Activated CD4-positive, alpha-beta T cell treated with anti-CD3 and anti-CD28 coated beads, Interleukin-2, amount 50 U/mL, for 4 hours (primary cell): Measurements from ENCODE around the gene GPRC6A.
"Not testable (repeated sequence)": the region's sequence is repeated elsewhere in the genome, so short reads cannot be mapped to it uniquely, and the experiment has no call there.

Source experiments
- DNase-seq, 2 experiments: peaks; one replicate each; pipeline ENCODE4 v3.0.0-alpha.2; 2020

The GPRC6A gene, protein sequence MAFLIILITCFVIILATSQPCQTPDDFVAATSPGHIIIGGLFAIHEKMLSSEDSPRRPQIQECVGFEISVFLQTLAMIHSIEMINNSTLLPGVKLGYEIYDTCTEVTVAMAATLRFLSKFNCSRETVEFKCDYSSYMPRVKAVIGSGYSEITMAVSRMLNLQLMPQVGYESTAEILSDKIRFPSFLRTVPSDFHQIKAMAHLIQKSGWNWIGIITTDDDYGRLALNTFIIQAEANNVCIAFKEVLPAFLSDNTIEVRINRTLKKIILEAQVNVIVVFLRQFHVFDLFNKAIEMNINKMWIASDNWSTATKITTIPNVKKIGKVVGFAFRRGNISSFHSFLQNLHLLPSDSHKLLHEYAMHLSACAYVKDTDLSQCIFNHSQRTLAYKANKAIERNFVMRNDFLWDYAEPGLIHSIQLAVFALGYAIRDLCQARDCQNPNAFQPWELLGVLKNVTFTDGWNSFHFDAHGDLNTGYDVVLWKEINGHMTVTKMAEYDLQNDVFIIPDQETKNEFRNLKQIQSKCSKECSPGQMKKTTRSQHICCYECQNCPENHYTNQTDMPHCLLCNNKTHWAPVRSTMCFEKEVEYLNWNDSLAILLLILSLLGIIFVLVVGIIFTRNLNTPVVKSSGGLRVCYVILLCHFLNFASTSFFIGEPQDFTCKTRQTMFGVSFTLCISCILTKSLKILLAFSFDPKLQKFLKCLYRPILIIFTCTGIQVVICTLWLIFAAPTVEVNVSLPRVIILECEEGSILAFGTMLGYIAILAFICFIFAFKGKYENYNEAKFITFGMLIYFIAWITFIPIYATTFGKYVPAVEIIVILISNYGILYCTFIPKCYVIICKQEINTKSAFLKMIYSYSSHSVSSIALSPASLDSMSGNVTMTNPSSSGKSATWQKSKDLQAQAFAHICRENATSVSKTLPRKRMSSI

DNA sequence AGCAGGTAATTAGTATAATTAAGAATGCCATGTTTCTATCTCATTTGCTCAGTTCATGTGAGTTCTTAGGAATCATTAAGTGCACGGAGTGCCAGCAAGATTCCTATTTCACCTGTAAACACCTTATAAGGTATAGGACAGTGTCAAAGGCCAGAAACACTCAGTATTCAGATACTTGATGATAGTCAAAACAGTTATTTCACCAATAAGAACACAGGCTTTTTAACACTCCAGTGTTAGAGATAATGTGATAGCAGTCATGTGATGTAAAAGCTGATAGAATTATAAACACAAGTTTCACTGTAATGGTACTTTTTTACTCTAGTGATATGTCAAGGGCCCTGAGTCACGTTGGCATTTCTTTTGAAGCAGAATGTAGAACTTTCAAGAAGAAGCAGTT lies at the start of gene GPRC6A:
Gene GPRC6A (minus strand): TSS at position 101 of the 400 bp plus-strand sequence. CDS start 70 bp downstream, at position 31.
- no peak for DNase-seq

DNA sequence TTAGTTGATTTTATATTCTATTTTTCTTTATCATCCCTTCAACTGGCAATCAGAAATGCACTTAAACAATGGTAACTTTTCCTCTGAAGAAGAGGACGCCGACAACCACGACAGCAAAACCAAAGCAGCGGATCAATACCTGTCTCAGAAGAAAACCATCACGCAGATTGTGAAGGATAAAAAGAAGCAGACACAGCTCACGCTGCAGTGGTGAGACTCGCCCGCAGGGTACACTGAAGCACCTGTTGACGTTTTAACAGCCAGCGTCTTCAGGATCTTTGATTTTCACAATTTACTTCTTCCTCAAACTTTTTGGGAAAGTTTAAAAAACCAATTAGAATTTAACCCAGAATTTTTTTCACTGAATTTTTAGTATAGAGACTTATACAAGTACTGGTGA lies 48.9 kb upstream of the GPRC6A start:
- DNase-seq: no peak

DNA sequence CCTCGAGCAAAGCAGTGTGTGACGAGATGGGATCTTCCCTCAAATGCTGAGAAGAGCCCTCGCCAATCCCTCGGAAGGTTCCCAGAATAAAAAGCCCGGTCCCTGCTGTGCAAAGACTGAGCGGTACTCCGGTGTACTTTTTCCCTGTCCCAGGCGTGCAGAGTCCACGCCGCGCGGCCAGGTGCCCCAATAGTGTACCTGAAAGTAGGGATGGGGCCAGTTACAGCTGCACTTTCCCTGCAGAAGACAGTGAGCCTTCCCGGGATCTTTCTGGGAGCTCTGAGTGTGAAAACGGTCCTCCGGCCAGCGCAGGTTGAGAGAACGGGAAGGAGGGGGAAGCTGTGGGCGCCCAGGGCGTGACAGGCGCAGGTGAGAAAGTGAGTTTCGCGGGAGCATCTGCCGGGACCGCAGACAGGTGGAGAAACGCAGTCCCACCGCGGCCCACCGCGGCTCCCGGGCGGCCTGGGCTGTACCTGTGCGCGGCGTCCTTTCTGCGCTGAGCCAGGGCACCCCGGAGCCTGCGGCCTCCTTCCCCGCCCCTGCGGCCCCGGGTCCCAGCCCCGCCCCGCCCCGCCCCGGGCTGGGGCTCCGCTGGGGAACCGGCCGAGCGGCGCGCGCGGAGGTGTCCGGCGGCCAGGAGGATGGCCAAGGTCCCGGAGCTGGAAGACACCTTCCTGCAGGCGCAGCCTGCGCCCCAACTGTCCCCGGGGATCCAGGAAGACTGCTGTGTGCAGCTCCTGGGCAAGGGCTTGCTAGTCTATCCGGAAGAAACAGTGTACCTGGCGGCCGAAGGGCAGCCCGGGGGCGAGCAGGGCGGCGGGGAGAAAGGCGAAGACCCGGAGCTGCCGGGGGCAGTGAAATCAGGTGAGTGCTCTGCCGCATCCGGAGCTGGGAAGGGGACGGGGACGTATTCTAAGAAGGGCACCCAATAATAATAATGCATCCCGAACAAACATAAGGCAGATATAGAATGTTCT lies 48.0 kb upstream of the GPRC6A start, which contains the start of gene RFX6:
Gene RFX6 (plus strand): TSS at position 608 of the 977 bp plus-strand sequence. CDS start 34 bp downstream, at position 642.
- DNase-seq: no peak

DNA sequence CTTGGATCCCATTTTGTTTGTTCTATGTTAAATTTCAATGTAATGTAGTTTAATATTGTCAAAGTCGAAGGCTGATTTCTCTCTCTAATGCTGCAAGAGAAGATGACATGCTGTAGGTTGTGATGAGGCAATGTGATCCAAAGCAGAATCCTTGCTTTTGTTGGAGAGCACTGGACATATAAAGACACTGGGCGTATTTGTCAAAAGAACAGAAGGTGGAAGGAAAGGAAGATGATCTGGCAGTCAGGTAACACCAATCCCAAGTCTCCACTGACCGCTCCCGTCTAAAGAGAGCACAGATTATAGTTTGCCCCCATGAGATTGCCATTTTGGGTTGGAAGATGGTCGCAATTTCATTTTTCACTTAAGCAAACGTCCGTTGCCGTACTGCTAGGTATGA lies 47.2 kb upstream of the GPRC6A start:
- no peak for DNase-seq

DNA sequence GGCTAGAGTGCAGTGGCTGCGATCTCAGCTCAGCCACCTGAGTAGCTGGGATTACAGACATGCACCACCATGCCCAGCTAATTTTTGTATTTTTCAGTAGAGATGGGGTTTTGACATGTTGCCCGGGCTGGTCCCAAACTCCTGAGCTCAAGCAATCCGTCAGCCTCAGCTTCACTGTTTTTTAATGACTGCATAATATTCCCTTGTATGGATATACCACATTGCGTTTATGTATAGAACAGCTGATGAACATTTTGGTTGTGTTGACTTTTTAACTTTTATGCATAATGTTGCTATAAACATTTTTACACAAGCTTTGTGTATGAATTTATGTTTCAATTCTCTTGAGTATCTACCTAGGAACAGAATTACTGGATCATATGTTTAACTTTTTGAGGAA lies 43.9 kb upstream of the GPRC6A start:
- DNase-seq: no peak

DNA sequence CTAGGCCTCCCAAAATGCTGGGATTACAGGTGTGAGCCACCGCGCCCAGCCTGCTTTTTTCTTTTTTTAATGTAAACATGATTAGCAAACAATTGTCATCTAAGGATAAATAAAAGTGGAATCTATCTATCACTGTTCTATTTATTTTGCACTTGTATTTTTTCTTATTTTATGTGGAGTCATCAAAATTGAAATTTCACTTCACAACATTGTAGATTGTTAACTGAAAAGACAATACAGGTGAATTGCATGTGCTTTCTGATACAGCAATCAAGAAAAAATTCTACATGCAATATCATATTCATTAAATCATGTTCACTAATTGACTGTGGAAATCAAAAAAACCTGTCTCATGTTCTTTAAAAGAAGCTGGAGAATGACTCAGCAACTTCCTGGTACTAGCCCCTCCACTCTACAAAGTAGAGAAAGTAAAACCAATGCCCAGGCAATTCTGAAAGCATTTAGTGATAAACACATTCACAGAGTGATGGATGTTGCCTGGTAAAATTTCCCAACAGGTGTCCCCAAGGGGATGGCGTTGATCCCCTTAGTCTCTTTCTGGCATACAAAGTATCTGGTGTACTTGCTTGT lies 37.5 kb upstream of the GPRC6A start:
- no peak for DNase-seq

DNA sequence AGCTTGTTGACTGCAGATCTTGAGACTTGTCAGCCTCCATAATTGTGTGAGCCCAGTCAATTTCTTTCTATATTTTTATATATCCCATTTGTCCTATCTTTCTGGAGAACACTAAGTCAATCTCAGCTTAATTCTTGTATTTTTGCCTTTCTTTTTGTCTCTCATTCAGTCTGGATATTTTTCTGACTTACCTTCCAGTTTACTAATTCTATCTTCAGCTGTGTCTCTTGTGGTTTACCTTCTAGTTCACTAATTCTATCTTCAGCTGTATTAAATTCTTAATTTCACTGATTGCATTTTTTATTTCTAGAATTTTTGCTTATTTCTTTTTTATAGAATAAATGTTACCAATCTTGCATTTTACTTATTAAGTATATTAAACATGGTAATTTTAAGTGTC lies 30.4 kb upstream of the GPRC6A start:
- no peak for DNase-seq

DNA sequence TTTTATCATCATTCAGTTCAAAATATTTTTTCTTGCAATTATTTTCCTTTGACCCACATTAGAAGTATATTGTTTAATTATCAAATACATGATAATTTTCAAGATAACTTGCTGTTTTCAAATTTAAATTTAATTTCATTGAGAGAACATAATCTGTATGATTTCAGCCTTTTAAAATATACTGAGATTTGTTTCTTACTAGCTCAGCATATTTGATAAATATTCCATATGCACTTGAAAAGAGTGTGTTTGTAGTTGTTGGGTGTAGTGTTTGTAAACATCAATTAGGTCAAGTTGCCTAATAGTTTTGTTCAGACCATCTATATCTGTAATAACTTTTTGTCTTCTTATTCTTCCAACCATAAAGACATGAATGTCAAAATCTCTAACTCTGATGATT lies 29.2 kb upstream of the GPRC6A start:
- no peak for DNase-seq

DNA sequence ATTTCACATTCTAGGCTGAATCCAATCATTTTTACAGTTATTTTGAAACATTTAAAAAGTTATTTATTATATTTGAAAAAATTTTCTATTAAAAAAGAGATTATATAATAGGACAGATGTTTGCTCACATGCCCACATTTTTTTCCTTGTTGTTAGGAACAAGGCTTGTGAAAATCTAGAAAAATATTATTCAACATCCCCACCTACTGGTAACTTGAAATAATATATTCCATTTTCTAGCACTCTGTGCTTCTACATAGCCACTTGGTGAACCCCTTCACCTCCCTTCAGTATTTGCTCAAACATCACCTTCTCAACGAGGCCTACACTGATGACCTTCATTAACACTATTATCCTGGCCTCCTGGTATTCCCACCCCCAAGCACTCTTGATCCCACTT lies 18.3 kb upstream of the GPRC6A start:
- DNase-seq: no peak

DNA sequence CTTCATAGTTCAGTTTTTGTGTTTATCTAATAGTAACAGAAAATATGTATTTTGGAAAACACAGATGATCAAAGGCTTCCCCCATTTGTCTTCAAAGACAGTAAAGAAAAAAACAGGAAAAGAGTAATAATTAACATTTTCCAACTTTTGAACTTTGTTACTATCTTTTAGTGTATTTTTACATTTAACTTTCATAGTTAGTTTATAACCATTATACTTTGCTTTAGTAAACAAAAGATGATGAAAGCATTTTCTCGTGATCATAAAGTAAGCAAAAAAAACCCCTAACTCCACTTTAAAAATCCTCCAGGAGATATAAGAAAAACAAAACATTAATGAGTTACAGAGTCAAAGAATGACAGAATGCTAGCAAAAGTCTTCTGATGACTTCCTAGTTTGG lies 13.6 kb upstream of the GPRC6A start:
- DNase-seq: no peak

DNA sequence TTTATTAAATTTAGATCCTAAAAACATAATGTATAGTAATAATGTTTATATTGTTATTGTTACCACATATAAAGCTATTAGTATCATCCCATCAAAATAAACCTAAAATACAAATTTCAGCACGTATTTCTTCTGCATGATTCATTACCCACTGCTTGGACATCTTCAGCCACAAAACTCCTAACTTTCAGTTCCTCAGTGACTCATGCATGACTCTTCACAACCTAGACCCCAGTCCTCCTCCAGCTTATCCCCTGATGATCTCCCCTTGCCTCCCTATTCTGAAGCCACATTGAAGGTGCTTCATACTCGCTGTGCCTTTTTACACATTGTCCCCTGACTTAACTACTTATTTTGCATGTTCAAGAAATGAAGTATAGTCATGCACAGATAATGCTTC lies 11.2 kb upstream of the GPRC6A start:
- no peak for DNase-seq

DNA sequence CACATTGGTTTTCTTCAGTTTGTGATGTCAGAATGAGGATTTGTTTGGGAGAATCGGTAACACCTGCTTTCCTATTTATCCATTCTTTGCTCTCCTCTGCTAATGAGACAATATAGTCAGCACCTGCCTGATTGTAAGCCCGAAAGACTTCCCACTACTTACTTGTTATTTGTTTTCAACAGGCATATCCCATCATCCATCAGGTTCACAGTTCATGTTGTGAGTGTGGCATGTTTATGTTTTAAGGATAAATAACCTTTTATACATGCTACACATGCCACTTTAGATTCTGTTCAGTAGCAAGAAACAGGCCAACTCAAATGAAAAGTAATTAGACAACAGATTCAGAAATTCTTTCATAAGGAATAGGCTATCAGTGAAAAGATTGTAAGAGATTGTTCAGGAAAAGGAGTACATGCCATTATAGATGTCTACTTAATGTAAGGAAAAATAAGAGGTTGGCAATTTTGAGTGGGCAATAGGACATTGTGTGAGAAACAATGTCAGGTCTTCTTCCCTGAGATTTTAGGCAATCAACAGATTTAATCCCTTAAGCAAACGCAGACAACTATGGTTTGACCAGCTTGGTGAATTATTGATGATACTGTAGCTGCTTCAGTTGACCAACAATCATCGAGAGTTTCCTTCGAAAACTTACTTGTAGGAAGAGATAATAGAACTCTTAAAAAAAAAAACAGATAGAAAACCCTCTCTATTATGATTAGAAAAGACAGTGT lies 7.9 kb upstream of the GPRC6A start:
- DNase-seq: no peak

DNA sequence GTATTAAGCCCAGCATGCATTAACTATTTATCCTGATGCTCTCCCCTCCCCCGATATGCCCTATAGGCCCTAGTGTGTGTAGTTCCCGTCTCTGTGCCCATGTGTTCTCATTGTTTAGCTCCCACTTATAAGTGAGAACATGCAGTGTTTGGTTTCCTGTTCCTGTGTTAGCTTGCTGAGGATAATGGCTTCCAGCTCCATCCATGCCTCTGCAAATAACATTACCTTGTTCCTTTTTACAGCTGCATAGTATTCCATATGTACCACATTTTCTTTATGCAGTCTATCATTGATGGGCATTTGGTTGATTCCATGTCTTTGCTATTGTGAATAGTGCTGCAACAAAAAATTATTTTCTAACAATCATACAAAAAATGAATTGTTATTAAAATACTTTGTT lies 5.6 kb upstream of the GPRC6A start:
- not testable (repeated sequence) for DNase-seq

DNA sequence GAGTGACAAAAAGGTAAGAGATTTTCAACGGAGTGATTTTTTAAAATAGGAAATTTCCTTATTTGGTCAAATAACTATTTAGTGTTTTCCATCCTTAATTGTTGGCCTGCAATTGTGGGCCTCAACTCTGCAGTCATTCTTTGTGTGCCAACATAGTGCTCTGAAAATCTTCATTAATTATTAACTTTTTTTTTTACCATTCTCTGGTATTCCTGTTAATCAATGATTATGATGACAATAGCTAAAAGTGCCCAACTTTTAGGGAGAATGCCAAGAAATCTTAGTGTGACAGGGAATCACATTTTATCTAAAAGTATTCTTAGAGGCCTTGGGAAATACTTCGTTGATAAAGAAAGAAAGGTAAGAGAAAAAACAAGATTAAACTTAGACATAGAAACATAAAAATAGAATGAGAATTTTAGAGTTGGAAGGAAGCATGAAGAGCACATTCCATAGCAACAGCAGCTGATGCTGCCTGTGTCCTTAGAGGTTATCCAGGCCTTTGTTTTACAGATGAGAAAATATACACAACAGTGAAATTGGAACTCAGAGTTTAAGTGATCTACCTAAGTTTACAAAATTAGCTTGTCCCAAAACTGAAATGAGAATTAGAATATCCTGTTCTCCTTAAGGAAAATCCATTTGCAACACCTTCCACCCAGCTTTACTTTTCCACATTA lies 1.2 kb downstream of the GPRC6A start:
- no peak for DNase-seq

DNA sequence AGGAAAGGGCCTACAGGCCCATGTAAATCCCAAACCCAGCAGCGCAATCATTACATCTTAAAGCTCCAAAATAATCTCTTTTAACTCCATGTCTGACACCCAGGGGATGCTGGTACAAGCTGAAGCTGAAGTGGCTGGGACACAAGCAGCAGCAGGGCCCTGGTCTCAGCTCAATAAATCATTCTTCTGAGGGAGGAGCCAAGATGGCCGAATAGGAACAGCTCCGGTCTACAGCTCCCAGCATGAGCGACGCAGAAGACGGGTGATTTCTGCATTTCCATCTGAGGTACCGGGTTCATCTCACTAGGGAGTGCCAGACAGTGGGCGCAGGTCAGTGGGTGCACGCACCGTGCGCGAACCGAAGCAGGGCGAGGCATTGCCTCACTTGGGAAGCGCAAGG lies 12.5 kb downstream of the GPRC6A start:
- not testable (repeated sequence) for DNase-seq

DNA sequence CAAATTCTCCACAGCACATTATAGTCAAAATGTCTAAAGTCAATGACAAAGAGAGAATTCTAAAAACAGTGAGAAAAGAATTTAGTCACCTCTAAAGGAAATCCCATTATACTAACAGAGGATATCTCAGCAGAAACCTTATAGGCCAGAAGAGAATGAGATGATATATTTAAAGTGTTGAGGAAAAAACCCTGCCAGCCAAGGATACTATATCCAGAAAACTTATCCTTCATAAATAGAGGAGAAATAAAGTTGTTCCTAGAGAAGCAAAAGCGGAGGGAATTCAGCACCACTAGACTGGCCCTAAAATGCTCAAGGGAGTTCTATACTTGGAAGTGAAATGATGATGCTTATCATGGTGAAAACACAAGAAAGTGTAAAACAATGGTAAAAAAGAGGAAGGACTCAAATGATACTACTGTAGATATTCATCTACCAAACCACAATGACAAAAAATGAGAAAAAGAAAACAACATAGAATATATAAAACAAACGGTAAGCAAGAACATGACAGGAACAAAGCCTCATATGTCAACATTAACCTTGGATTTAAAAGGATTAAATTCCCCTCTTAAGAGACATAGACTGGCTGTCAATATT lies 16.7 kb downstream of the GPRC6A start:
- DNase-seq: no peak

DNA sequence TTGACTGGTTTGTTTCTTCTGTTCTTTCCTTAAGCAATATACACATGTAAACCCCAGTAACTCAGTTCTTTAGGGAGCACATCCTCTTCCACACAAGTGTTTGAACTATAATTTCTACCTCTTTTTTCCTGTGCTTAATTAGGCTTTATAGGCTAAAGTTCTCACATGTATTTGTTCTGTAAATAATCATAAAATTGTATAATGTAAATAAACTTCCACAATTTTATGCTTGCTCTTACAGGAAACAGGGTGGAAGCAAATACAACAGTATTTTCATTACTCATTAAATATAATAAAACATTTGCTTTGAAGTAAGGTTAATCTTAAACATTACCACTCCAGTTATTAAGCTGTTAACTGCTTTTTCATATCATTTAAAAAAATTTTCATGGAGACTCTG lies 26.9 kb downstream of the GPRC6A start:
- DNase-seq: no peak

DNA sequence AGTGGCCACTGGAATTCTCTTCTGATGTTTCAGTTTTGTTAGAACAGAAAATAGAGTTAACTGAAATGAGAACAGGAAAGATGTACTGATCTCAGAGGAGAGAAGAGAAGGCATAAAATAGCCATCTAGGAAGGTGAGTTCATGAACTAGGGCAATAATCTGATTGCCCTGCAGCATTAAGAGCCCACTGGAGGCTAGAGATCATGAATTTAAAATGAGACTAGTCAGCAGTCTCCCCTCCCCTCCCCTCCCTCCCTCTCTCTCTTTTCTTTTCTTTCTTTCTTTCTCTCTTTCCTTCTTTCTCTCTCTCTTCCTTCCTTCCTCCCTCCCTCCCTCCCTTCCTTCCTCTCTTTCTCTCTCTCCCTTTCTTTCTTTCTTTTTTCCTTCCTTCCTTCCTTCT lies 28.9 kb downstream of the GPRC6A start:
- DNase-seq: no peak

DNA sequence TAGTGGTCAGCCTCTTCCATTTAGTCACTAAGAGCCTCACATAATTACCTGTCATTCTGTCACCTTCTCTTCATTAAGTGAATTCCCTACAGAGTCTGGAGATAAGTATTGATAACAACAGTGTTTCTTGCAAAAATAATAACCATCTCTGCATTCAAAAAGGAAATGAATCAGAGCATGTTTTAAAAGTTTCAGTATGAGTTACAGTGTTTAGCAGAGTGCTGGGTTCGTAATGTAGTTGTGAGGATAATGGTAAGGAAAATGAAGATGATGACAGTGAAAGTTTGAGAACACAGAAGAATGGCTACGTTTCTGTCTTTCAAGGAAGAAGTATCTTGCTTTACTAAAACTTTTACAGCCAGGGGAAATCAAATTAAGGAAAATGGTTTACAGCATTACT lies 31.3 kb downstream of the GPRC6A start:
- DNase-seq: no peak

DNA sequence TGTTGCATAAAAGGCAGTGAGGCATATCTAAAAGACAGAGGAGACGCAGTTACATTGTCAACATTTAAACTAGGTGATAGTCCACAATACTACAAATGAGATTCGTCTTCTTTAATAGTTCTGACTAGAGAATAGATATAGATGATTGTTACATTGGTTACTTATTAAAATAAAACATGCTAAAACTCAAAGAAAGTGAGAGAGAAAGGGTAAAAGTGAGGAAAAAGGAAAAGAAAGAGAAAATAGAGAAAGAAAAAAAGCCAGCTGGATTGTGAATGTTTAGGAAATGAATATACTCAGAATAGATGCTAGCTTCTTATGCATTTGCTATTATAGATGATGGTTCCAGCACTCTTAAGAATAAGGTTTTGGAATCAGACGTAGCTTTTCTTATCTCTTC lies 35.7 kb downstream of the GPRC6A start:
- no peak for DNase-seq
